T-helper 17 cell (primary cell): ENCODE measurements around the gene PIGH. TPM values are rescaled to one million over a fixed set of nuclear protein-coding genes. Genes with fewer than 3 reads are reported as not detected.
"Not testable (repeated sequence)": the region's sequence is repeated elsewhere in the genome, so short reads cannot be mapped to it uniquely, and the experiment has no call there.

ENCODE experiments used
- ATAC-seq: fragments of 150-1000 bp; cut with Tn5 transposase; 2 replicates; pipeline ENCODE4 v1.10.0; 2021; ENCODE audit warnings: mild to moderate bottlenecking, moderate library complexity
- DNase-seq, 3 donors: peaks; one replicate each; pipeline versions ENCODE4 v3.0.0 to v3.0.0-alpha.2; 2020 to 2021
- H3K9me3 ChIP-seq: one replicate; pipeline ENCODE4 v1.7.0; 2013; ENCODE audit warnings: low read length, mild to moderate bottlenecking; ENCODE audit not compliant: control insufficient read depth, poor library complexity, severe bottlenecking
- H3K27ac Mint-ChIP-seq: one replicate; pipeline ENCODE4 v1.8.0; 2022; ENCODE audit warnings: mild to moderate bottlenecking, moderate library complexity, mixed read lengths
- H3K27me3 Mint-ChIP-seq: one replicate; pipeline ENCODE4 v1.8.0; 2022; ENCODE audit warnings: mixed read lengths
- H3K36me3 Mint-ChIP-seq: one replicate; pipeline ENCODE4 v1.8.0; 2022; ENCODE audit warnings: low read depth, mixed read lengths
- H3K4me1 Mint-ChIP-seq: one replicate; pipeline ENCODE4 v1.8.0; 2022; ENCODE audit warnings: mild to moderate bottlenecking, mixed read lengths
- H3K4me3 Mint-ChIP-seq: one replicate; pipeline ENCODE4 v1.8.0; 2022; ENCODE audit warnings: mild to moderate bottlenecking, moderate library complexity, mixed read lengths
- total RNA-seq, 4 donors: library from RNA in 2 of 4; stranded (reverse) in 2 of 4; gene quantifications; one replicate each; pipeline ENCODE4 v1.2.3 and lab custom pipeline; 2022 to 2026

Gene PIGH
- total RNA-seq, 2 donors from 2014 or later: 34.2 to 39.1 TPM

DNA sequence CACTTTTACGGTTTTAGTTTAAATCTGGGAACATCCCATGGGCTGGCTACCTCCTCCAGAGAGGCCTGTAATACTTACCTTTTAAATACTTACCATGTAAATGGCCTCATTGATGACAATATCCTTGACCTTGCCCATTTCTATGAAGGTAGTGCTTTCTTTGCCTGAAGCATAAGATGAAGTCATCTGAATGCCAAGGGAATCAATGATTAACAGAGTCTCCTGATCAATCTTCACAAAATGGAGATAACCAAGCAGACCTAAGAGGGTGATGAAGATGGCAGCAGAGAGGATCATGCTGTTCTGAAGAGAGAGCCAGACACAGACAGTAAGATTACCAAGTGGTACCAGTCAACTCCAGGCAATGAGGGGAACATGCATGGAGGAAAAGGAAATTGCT is 6.4 kb downstream of the PIGH start:
- not testable (repeated sequence) for H3K36me3 Mint-ChIP-seq, H3K27ac Mint-ChIP-seq, H3K4me3 Mint-ChIP-seq, H3K27me3 Mint-ChIP-seq, DNase-seq, ATAC-seq, H3K9me3 ChIP-seq
- peaks cover 21% of the 10 kb centered on the region for H3K4me1 Mint-ChIP-seq

- H3K27me3 Mint-ChIP-seq: no peaks in the 10 kb centered on the region
- ATAC-seq: no peak
- DNase-seq: no peak
- H3K4me3 Mint-ChIP-seq: no peak overlapping the region
- H3K27ac Mint-ChIP-seq: no peak overlapping the region
- no peaks in the 10 kb centered on the region for H3K36me3 Mint-ChIP-seq
- no peaks in the 10 kb centered on the region for H3K9me3 ChIP-seq
- H3K4me1 Mint-ChIP-seq: peaks cover 5% of the 10 kb centered on the region
Observed at GRCh38 chr14:67589204-67589770, 10.8 kb downstream of the PIGH start.

DNA sequence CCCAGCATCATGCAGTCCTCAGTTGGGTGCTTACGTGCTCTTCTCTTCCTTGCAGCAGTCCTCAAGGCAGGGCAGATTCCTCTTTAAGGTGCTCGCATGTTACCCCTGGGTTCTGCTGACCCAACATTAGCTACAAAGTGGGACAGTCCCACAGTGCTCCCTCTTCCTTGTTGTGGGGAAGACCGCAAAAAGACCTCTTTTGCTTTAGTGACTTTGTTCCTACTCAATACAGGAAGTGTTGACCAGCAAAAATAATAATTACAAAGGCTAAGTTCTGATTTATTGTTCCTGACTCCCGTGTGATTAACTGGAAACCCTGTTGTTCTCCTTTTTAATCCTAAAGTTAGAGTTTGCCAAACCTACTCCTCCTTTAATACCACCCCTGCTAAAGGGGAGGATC is 13.7 kb downstream of the PIGH start:
- ATAC-seq (no peak), DNase-seq (no peak)
- H3K4me1 Mint-ChIP-seq: peaks cover 5% of the 10 kb centered on the region
- no peaks in the 10 kb centered on the region for H3K9me3 ChIP-seq
- H3K36me3 Mint-ChIP-seq: no peaks in the 10 kb centered on the region
- peak overlapping the region; percentile 82 for H3K27ac Mint-ChIP-seq
- H3K4me3 Mint-ChIP-seq: no peak overlapping the region
- H3K27me3 Mint-ChIP-seq: no peaks in the 10 kb centered on the region

- Mint-ChIP-seq H3K27me3 (no peaks in the 10 kb centered on the region), H3K36me3 (no peaks in the 10 kb centered on the region), H3K27ac (no peak overlapping the region), H3K4me1 (peaks cover 5% of the 10 kb centered on the region), H3K4me3 (no peak overlapping the region)
- no peaks in the 10 kb centered on the region for H3K9me3 ChIP-seq
- ATAC-seq (no peak), DNase-seq (no peak)
Observed at GRCh38 chr14:67584978-67585377, 15.1 kb downstream of the PIGH start.

DNA sequence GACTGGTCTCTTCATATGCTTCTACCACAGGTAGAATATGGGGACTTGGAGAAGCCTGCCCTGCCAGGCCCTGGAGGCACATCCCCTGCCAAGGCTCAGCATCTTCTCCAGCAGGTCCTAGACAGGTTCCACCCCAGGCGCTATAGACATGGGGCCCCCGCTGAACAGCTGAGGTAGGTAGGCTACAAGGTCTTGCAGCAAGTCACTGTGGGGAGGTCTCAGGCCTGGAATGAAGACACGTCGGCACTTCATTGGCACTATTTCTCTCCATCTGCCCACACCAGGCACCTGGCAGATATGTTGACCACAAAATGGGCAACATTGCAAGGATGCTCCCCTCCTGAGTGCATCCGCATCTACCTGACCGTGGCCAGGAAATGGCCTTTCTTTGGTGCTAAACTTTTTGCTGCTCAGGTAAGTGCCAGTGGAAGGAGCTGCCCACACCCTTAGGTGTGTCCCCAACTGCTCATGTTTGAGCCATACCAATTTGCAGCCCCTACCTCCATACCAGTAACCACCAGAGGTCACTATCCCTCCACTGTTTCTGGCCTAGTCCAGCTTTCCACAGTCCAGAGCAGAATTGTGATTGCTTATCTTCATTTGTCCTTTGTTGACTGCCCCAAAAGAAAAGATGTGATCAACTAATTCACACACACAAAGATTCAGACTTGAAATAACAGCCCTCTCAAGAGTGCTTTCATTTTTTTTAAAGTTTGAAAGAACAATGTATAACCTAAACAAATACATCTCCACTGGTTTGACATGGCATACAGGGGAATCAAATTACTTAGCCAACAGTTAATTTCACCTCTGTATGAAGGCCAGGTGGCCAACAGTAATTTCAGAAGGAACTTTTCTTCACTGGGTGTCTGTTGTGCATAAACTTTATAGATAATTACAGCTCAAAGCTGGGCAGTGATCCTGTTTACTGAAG is 16.1 kb downstream of the PIGH start:
- Mint-ChIP-seq H3K27ac (no peak overlapping the region), H3K4me1 (peaks cover 4% of the 10 kb centered on the region), H3K36me3 (no peaks in the 10 kb centered on the region), H3K4me3 (no peak overlapping the region), H3K27me3 (no peaks in the 10 kb centered on the region)
- H3K9me3 ChIP-seq: no peaks in the 10 kb centered on the region
- DNase-seq (no peak), ATAC-seq (peak; percentile 72)

DNA sequence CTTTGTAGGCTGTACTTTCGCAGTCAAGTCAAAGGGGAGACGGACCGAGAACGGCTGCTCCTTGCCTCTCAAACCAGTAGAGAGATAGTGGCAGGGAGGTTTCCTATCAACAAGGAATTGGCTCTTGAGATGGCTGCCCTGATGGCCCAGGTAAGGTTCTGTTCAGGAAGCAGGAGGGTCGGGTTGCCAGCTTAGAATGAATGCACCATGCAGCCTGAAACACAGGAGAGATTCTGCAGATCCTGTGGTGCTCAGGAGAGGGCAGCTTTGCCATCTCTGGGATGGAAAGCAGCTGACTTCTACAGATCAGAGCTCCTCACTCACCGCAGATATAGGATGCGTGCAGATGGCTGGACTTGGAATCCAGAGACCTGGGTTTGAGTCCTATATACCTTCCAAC is 18.0 kb downstream of the PIGH start:
- ATAC-seq (no peak), DNase-seq (no peak)
- no peak overlapping the region for H3K27ac Mint-ChIP-seq
- H3K36me3 Mint-ChIP-seq: no peaks in the 10 kb centered on the region
- peaks cover 4% of the 10 kb centered on the region for H3K4me1 Mint-ChIP-seq
- H3K27me3 Mint-ChIP-seq: no peaks in the 10 kb centered on the region
- no peak overlapping the region for H3K4me3 Mint-ChIP-seq
- H3K9me3 ChIP-seq: no peaks in the 10 kb centered on the region

- peaks cover 4% of the 10 kb centered on the region for H3K4me1 Mint-ChIP-seq
- DNase-seq: no peak
- no peak overlapping the region for H3K27ac Mint-ChIP-seq
- H3K4me3 Mint-ChIP-seq: no peak overlapping the region
- ATAC-seq: no peak
- no peaks in the 10 kb centered on the region for H3K9me3 ChIP-seq
- H3K36me3 Mint-ChIP-seq: no peaks in the 10 kb centered on the region
- H3K27me3 Mint-ChIP-seq: no peaks in the 10 kb centered on the region
Observed at GRCh38 chr14:67581643-67582042, 18.4 kb downstream of the PIGH start.

DNA sequence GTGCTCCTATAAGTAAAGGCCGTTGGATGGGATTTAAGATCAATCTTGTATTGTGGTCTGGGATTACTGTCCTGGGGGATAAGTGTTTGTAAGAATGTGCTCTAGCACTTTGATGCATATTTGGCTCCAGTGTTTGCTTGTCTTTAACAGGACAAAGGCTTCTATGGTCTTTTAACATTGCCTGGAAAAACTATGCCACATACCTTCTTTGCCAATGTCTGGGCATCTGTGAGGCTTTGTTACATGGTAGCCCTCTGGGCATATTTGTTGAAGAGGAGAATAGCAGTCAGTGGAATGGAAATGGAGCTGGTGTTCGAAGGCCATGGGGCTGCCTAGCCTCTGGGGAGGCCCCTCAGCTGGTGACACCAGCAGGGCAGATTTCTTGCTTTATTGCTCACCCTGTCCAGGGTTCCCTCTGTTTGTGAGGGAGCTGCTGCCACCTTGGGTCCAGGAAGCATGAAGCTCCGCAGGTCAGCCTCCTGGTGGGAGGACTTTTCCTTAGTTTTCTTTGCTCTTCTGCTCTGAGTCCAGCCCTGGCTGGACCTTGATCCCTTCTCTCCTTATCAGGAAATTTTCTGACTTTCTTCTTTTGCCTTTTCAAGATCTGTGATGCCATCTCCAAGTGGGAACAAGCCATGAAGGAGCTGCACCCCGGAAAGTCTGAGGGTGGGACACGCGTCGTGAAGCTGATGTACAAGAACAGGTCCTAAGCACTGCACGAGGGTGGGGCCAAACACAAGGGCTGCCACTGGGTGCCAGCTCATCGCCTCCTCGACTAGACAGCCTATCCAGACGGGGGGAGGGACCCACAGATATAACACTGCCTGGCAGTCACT is 19.5 kb downstream of the PIGH start:
- no peaks in the 10 kb centered on the region for H3K36me3 Mint-ChIP-seq
- DNase-seq: no peak
- H3K9me3 ChIP-seq: no peaks in the 10 kb centered on the region
- no peaks in the 10 kb centered on the region for H3K4me1 Mint-ChIP-seq
- no peaks in the 10 kb centered on the region for H3K27me3 Mint-ChIP-seq
- no peak overlapping the region for H3K4me3 Mint-ChIP-seq
- no peak for ATAC-seq
- peak overlapping the region; percentile 67 for H3K27ac Mint-ChIP-seq

DNA sequence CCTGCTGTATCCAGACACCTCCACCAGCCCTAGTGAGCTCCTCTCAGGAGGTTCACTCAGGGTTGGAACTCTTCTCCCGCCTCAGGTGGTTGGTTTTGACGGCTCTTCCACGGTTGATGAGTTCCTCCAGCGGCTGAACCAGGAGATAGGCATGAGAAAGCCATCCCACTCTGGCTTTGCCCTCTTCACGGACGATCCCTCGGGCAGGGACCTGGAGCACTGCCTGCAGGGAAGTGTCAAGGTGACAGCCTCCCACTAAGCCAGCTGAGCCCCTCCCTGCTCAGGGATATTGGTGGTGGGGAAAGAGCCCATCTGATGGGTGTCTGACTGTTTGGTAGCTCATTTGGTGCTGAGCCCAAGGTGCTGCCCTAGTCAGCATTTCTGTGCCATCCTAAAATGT is 20.4 kb downstream of the PIGH start:
- Mint-ChIP-seq H3K4me3 (no peak overlapping the region), H3K27ac (no peak overlapping the region), H3K36me3 (no peaks in the 10 kb centered on the region), H3K27me3 (no peaks in the 10 kb centered on the region), H3K4me1 (no peaks in the 10 kb centered on the region)
- DNase-seq: no peak
- ATAC-seq: no peak
- H3K9me3 ChIP-seq: no peaks in the 10 kb centered on the region

DNA sequence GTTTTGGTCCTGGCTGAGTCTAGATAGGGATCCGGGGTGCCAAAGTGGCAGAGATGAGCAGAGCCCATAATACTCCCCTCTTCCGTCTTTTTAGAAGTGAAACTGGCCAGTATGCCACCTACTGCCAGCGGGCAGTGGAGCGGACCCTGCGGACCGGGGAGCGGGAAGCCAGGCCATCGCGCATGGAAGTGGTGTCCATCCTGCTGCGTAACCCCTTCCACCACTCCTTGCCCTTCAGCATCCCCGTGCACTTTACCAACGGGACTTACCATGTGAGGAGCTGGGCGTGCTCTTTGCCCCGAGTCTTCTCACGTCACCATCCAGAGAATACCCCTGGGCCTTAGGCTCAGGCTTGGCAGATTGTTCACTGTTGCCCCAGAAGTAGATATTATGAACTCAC is 21.0 kb downstream of the PIGH start:
- Mint-ChIP-seq H3K4me1 (no peaks in the 10 kb centered on the region), H3K27ac (no peak overlapping the region), H3K27me3 (no peaks in the 10 kb centered on the region), H3K36me3 (no peaks in the 10 kb centered on the region), H3K4me3 (no peak overlapping the region)
- DNase-seq (no peak), ATAC-seq (no peak)
- no peaks in the 10 kb centered on the region for H3K9me3 ChIP-seq

- no peak overlapping the region for H3K4me3 Mint-ChIP-seq
- no peaks in the 10 kb centered on the region for H3K9me3 ChIP-seq
- DNase-seq (no peak), ATAC-seq (no peak)
- H3K27me3 Mint-ChIP-seq: peaks cover under 1% of the 10 kb centered on the region
- no peaks in the 10 kb centered on the region for H3K4me1 Mint-ChIP-seq
- H3K27ac Mint-ChIP-seq: no peak overlapping the region
- no peaks in the 10 kb centered on the region for H3K36me3 Mint-ChIP-seq
Observed at GRCh38 chr14:67577909-67578749, 21.9 kb downstream of the PIGH start.

GRCh38 chr14:67577181-67577808 is 22.8 kb downstream of the PIGH start:
- Mint-ChIP-seq H3K36me3 (no peaks in the 10 kb centered on the region), H3K4me3 (no peak overlapping the region), H3K4me1 (peaks cover 4% of the 10 kb centered on the region), H3K27ac (no peak overlapping the region), H3K27me3 (peaks cover 6% of the 10 kb centered on the region)
- ATAC-seq (no peak), DNase-seq (no peak)
- H3K9me3 ChIP-seq: no peaks in the 10 kb centered on the region
